ENCODE results near the gene TMEM125. TPM values are rescaled to one million over a fixed set of nuclear protein-coding genes. Genes with fewer than 3 reads are reported as not detected.

The TMEM125 gene
- total and polyA plus RNA-seq, 2 of the 4 experiments (the other 2 are of a cell fraction) = under 0.01 to 0.03 TPM

GRCh38 chr1:43314233-43314632 is 44.5 kb downstream of the TMEM125 start:
- H3K4me3 ChIP-seq (ENCODE audit: insufficient read depth, low read depth, low read length) = no peak overlapping the region
- H2AK5ac ChIP-seq (ENCODE audit: low read depth, low read length) = no peak overlapping the region
- POLR2A ChIA-PET (ENCODE audit: unreplicated experiment) = no interaction called here
- H3K18ac ChIP-seq (ENCODE audit: low read depth, low read length) = no peak overlapping the region
- ATAC-seq (ENCODE audit: low read depth) (no peak), DNase-seq (no peak)
- dilution Hi-C loops (cut with HindIII; ENCODE audit: low sequenced_read_pairs, unreplicated experiment) = no loop called here
- no peak overlapping the region for H4K8ac ChIP-seq (ENCODE audit: low read depth in 2 of 2, low read length in 2 of 2)
- no peak overlapping the region for H2BK120ac ChIP-seq (ENCODE audit: low read depth, low read length)
- no peak overlapping the region for H3K14ac ChIP-seq (replicated peaks; ENCODE audit: low read depth, low read length)
- CTCF ChIA-PET = no interaction called here
- H2BK15ac ChIP-seq (ENCODE audit: low read depth, low read length) = no peak overlapping the region
- H3K27me3 ChIP-seq (ENCODE audit: control insufficient read depth, insufficient read depth, low read length) = peaks cover 2% of the 10 kb centered on the region; the same call in 1 of the 2 replicates
- H3K9me1 ChIP-seq (ENCODE audit: insufficient read depth, low read length) = 0 out of 2 replicates have a peak, but pooled peaks cover 3% of the 10 kb centered on the region
- H3K27ac ChIP-seq (ENCODE audit: insufficient read depth, low read length) = no peak overlapping the region
- no peak overlapping the region for H2AK9ac ChIP-seq (replicated peaks; ENCODE audit: low read depth, low read length, poor library complexity)
- no peak overlapping the region for H3K4ac ChIP-seq (ENCODE audit: low read depth, low read length)
- no peak overlapping the region for H3K4me2 ChIP-seq (ENCODE audit: low read depth, low read length)
- no peak overlapping the region for H3K56ac ChIP-seq (ENCODE audit: extremely low read depth, insufficient read depth, low read length)
- H3K36me3 ChIP-seq (ENCODE audit: control insufficient read depth, insufficient read depth, low read length) = no peaks in the 10 kb centered on the region
- no peak overlapping the region for H3K23ac ChIP-seq (ENCODE audit: low read depth, low read length)
- H3K79me1 ChIP-seq (ENCODE audit: low read depth in 1 of 2, low read length in 2 of 2) = no peaks in the 10 kb centered on the region
- WGBS, 2 experiments (ENCODE audit: extremely low coverage in 2 of 2, insufficient read length in 1 of 2) = no CpG with 5 or more reads among the region's 5 CpGs
- intact Hi-C loops (cut with micrococcal nuclease) = no loop called here
- H4K5ac ChIP-seq (ENCODE audit: low read depth, low read length) = no peak overlapping the region
- no peak overlapping the region for H2AFZ ChIP-seq (replicated peaks; ENCODE audit: low read length, poor library complexity)
- H3K4me1 ChIP-seq (ENCODE audit: control insufficient read depth, insufficient read depth, low read length) = peaks cover 5% of the 10 kb centered on the region
- H4K20me1 ChIP-seq (ENCODE audit: insufficient read depth, low read length) = no peaks in the 10 kb centered on the region; the same call in 1 of the 2 replicates
- in situ Hi-C loops (cut with MboI; ENCODE audit: low sequenced_read_pairs) = no loop called here
- H4K91ac ChIP-seq (ENCODE audit: insufficient read depth, low read depth, low read length) = no peak overlapping the region
- no peak overlapping the region for H2BK5ac ChIP-seq (ENCODE audit: low read depth, low read length, poor library complexity, severe bottlenecking)
- no TSS peak for BruUV-seq (replicated peaks)
- no peak overlapping the region for H3K9ac ChIP-seq (ENCODE audit: low read depth, low read length)
- H3K9me3 ChIP-seq (ENCODE audit: control insufficient read depth, insufficient read depth, low read length) = no peaks in the 10 kb centered on the region
- no peak overlapping the region for H2BK20ac ChIP-seq (ENCODE audit: low read depth, low read length)
- TF ChIP-seq MXI1 (IDR thresholded peaks at IDR 0.05; ENCODE audit: borderline replicate concordance, low read depth, low read length) (no peak), NFE2L2 (IDR thresholded peaks at IDR 0.05; ENCODE audit: low read depth, low read length) (no peak), SMC3 (IDR thresholded peaks at IDR 0.05; ENCODE audit: low read depth, low read length) (no peak), POLR2A (IDR thresholded peaks at IDR 0.05; ENCODE audit: low read depth, low read length) (no peak), RFX5 (IDR thresholded peaks at IDR 0.05; ENCODE audit: low read depth, low read length) (no peak)

Data from IMR-90 (cell line).